OCI-LY1 (cell line): ENCODE results near the gene SH3RF3.

ENCODE experiments used
- H2AFZ ChIP-seq: fragments of 200-600 bp; sonication (generic), shearing (Covaris generic); 2 replicates; pipeline ENCODE4 v1.6.0; 2014; ENCODE audit warnings: antibody characterized with exemption, mild to moderate bottlenecking, low read length
- H3F3A ChIP-seq: fragments of 200-600 bp; sonication (generic), shearing (Covaris generic); 2 replicates; pipeline ENCODE4 v1.6.0; 2014; ENCODE audit warnings: mild to moderate bottlenecking, antibody characterized with exemption, low read length, moderate library complexity; ENCODE audit not compliant: insufficient read depth
- H3K27ac ChIP-seq: fragments of 200-600 bp; sonication (generic); 2 replicates; pipeline ENCODE4 v1.5.1; 2014; ENCODE audit warnings: low read length, mixed run types, mild to moderate bottlenecking, low read depth; ENCODE audit not compliant: poor library complexity, severe bottlenecking
- H3K27me3 ChIP-seq: fragments of 200-600 bp; sonication (generic); 2 replicates; pipeline ENCODE4 v1.6.0; 2014; ENCODE audit warnings: antibody characterized with exemption, mild to moderate bottlenecking, low read length, moderate library complexity; ENCODE audit not compliant: insufficient read depth
- H3K36me3 ChIP-seq: fragments of 200-600 bp; sonication (generic); 2 replicates; pipeline ENCODE4 v1.6.1; 2014; ENCODE audit warnings: mild to moderate bottlenecking, antibody characterized with exemption, low read length, moderate library complexity, mixed read lengths; ENCODE audit not compliant: insufficient read depth
- H3K4me1 ChIP-seq: fragments of 200-600 bp; sonication (generic); 2 replicates; pipeline ENCODE4 v1.5.1; 2014; ENCODE audit warnings: mild to moderate bottlenecking, low read length, moderate library complexity; ENCODE audit not compliant: insufficient read depth, severe bottlenecking
- H3K4me2 ChIP-seq: fragments of 200-600 bp; sonication (generic), shearing (Covaris generic); 2 replicates; pipeline ENCODE4 v1.6.1; 2014; ENCODE audit warnings: low read length
- H3K4me3 ChIP-seq: fragments of 200-600 bp; sonication (generic); 2 replicates; pipeline ENCODE4 v1.5.1; 2014; ENCODE audit warnings: low read length, low read depth, mild to moderate bottlenecking, mixed read lengths; ENCODE audit not compliant: poor library complexity, severe bottlenecking
- H3K79me2 ChIP-seq: fragments of 200-600 bp; shearing (Covaris generic); 2 replicates; pipeline ENCODE4 v1.6.1; 2016; ENCODE audit warnings: mixed run types, low read length, mixed read lengths; ENCODE audit not compliant: insufficient read depth
- H3K9ac ChIP-seq: fragments of 200-600 bp; sonication (generic), shearing (Covaris generic); 2 replicates; pipeline ENCODE4 v1.6.1; 2014; ENCODE audit warnings: mild to moderate bottlenecking, low read length, mixed read lengths
- H3K9me2 ChIP-seq: fragments of 200-600 bp; sonication (generic), shearing (Covaris generic); 2 replicates; pipeline ENCODE4 v1.6.1; 2014; ENCODE audit warnings: low read depth, mild to moderate bottlenecking, low read length, mixed read lengths
- H3K9me3 ChIP-seq: fragments of 200-600 bp; shearing (Covaris generic); 2 replicates; pipeline ENCODE4 v1.6.1; 2014; ENCODE audit warnings: low read length, mixed read lengths
- H4K20me1 ChIP-seq: fragments of 200-600 bp; sonication (generic), shearing (Covaris generic); 2 replicates; pipeline ENCODE4 v1.6.0; 2016; ENCODE audit warnings: mild to moderate bottlenecking, low read length; ENCODE audit not compliant: insufficient read depth
- CTCF ChIP-seq: fragments of 200-600 bp; sonication (generic), shearing (Covaris generic); IDR thresholded peaks from 2 replicates; pipeline ENCODE4 v1.5.1; 2017; ENCODE audit warnings: mild to moderate bottlenecking, antibody characterized with exemption, low read length, moderate library complexity, mixed read lengths
- EZH2 ChIP-seq: fragments of 200-600 bp; sonication (generic), shearing (Covaris generic); IDR thresholded peaks from 2 replicates; pipeline ENCODE4 v1.8.0; 2017; ENCODE audit warnings: borderline replicate concordance, mixed run types, mild to moderate bottlenecking, antibody characterized with exemption, low read length, moderate library complexity, mixed read lengths

The SH3RF3 gene

GRCh38 chr2:109403841-109404201 is 274.8 kb downstream of the SH3RF3 start:
- Histone ChIP-seq H4K20me1 (no peaks in the 10 kb centered on the region), H3K27me3 (no peaks in the 10 kb centered on the region), H3K4me3 (no peak overlapping the region), H3K9me3 (no peaks in the 10 kb centered on the region), H3K79me2 (no peaks in the 10 kb centered on the region), H3K36me3 (no peaks in the 10 kb centered on the region), H3K9ac (no peak overlapping the region), H3F3A (no peaks in the 10 kb centered on the region), H2AFZ (no peak overlapping the region), H3K27ac (no peak overlapping the region), H3K4me1 (no peaks in the 10 kb centered on the region), H3K9me2 (no peaks in the 10 kb centered on the region), H3K4me2 (no peak overlapping the region)
- no peak for TF ChIP-seq CTCF
- no peak for TF ChIP-seq EZH2

- TF ChIP-seq EZH2 (no peak), CTCF (no peak)
- H3K4me1 ChIP-seq = no peaks in the 10 kb centered on the region
- H3K9ac ChIP-seq = no peak overlapping the region
- no peak overlapping the region for H2AFZ ChIP-seq
- H3K9me3 ChIP-seq = no peaks in the 10 kb centered on the region
- no peaks in the 10 kb centered on the region for H3F3A ChIP-seq
- H3K36me3 ChIP-seq = no peaks in the 10 kb centered on the region
- H4K20me1 ChIP-seq = no peaks in the 10 kb centered on the region
- no peak overlapping the region for H3K4me2 ChIP-seq
- no peak overlapping the region for H3K4me3 ChIP-seq
- no peaks in the 10 kb centered on the region for H3K27me3 ChIP-seq
- H3K9me2 ChIP-seq = no peaks in the 10 kb centered on the region
- H3K27ac ChIP-seq = no peak overlapping the region
- no peaks in the 10 kb centered on the region for H3K79me2 ChIP-seq
These were observed 275.7 kb downstream of the SH3RF3 start for GRCh38 chr2:109404681-109405080.

GRCh38 chr2:109405873-109406272 is 276.9 kb downstream of the SH3RF3 start:
- Histone ChIP-seq H3K4me1 (no peaks in the 10 kb centered on the region), H3K4me2 (no peak overlapping the region), H3K9me3 (no peaks in the 10 kb centered on the region), H3K9me2 (no peaks in the 10 kb centered on the region), H3K4me3 (no peak overlapping the region), H3K79me2 (no peaks in the 10 kb centered on the region), H4K20me1 (no peaks in the 10 kb centered on the region), H3K27ac (no peak overlapping the region), H3K36me3 (no peaks in the 10 kb centered on the region), H3K27me3 (no peaks in the 10 kb centered on the region), H3F3A (no peaks in the 10 kb centered on the region), H3K9ac (no peak overlapping the region), H2AFZ (no peak overlapping the region)
- TF ChIP-seq CTCF = no peak
